ENCODE measurements around the gene SPATA24. TPM values are rescaled to one million over a fixed set of nuclear protein-coding genes. Genes with fewer than 3 reads are reported as not detected.

SPATA24 gene
- total and polyA plus RNA-seq, 2 of the 13 experiments (the other 11 are each of a cell fraction or from before 2014, with no cell fraction given) = 6.0 to 11.1 TPM

- no peak for TF ChIP-seq ZNF326 (CRISPR knock-in tag; IDR thresholded peaks at IDR 0.05; ENCODE audit: borderline replicate concordance)
- no peak for TF ChIP-seq IRF9 (CRISPR knock-in tag; IDR thresholded peaks at IDR 0.05; ENCODE audit: borderline replicate concordance)
- no peak for TF ChIP-seq PRDM4 (CRISPR knock-in tag; IDR thresholded peaks at IDR 0.05; ENCODE audit: borderline replicate concordance)
- peak; percentile 93 for TF ChIP-seq MEF2D (CRISPR knock-in tag; IDR thresholded peaks at IDR 0.05)
- TF ChIP-seq CSRNP1 (CRISPR knock-in tag; IDR thresholded peaks at IDR 0.05) = no peak
- TF ChIP-seq ZNF235 (CRISPR knock-in tag; IDR thresholded peaks at IDR 0.05; ENCODE audit: borderline replicate concordance) = no peak
- no peak for TF ChIP-seq ZNF44 (CRISPR knock-in tag; IDR thresholded peaks at IDR 0.05)
- no peak for TF ChIP-seq KDM5A (IDR thresholded peaks at IDR 0.05; ENCODE audit: borderline replicate concordance, low read length)
- TF ChIP-seq FOXP4 (CRISPR knock-in tag; IDR thresholded peaks at IDR 0.05) = no peak
- no peak for TF ChIP-seq FOXA3 (CRISPR knock-in tag; IDR thresholded peaks at IDR 0.05)
- TF ChIP-seq DR1 (CRISPR knock-in tag; IDR thresholded peaks at IDR 0.05) = no peak
- no peak for TF ChIP-seq SOX6 (IDR thresholded peaks at IDR 0.05)
- TF ChIP-seq SOX6 (CRISPR knock-in tag; IDR thresholded peaks at IDR 0.05) = 0 out of 2 replicates have a peak, but pooled peaks have one; percentile 23
- no peak for TF ChIP-seq SNAI1 (CRISPR knock-in tag; IDR thresholded peaks at IDR 0.05; ENCODE audit: borderline replicate concordance)
- TF ChIP-seq ZNF383 (CRISPR knock-in tag; IDR thresholded peaks at IDR 0.05; ENCODE audit: borderline replicate concordance) = no peak
- TF ChIP-seq SIN3B (IDR thresholded peaks at IDR 0.05; ENCODE audit: low read length) = no peak
- no peak for TF ChIP-seq GPN1 (CRISPR knock-in tag; IDR thresholded peaks at IDR 0.05; ENCODE audit: borderline replicate concordance)
- TF ChIP-seq HMGA1 (CRISPR knock-in tag; conservative IDR thresholded peaks at IDR 0.05) = no peak
- no peak for TF ChIP-seq ARID5B (CRISPR knock-in tag; IDR thresholded peaks at IDR 0.05)
- 0 out of 2 replicates have a peak, but pooled peaks have one; percentile 13 for TF ChIP-seq HNF4A (CRISPR knock-in tag; IDR thresholded peaks at IDR 0.05)
These were observed 13.3 kb upstream of the SPATA24 start (continued) for GRCh38 chr5:139417214-139417613.

Measured in HepG2 (cell line).